M059J (cell line): Measurements from ENCODE around the gene SCGN. TPM values are rescaled to one million over a fixed set of nuclear protein-coding genes. Genes with fewer than 3 reads are reported as not detected.

Experiments
- DNase-seq: peaks from one replicate; pipeline ENCODE4 v3.0.0-alpha.2; 2012; ENCODE audit warnings: low read depth
- total RNA-seq: library from RNA; depleted of rRNA; stranded (reverse); fragments of >200 nt; shearing (Covaris generic); gene quantifications from 2 replicates; pipeline ENCODE4 v1.2.3, GENCODE V29; 2014

SCGN gene
- total RNA-seq, 1 experiment from 2014 or later, result not detected

DNA sequence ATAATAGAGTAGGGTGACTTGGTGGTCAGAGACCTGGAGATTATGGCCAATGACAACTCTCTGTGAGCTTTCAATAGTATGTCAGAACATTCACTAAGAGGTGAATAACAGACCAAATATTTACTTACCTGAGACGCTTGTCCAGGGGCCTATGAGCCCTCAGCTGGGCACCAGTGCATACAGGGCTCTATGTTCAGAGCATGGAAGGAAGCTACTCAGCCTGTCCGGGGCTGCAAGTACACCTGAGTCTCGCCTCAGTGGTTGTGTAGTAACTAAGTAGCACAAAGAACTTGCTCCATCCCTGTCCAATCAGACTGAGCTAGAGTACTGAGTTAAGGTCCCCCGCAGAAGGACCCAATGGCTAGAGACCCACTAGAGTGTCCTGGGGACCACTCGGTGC, 11.6 kb upstream of the SCGN start:
- DNase-seq, result no peak

DNA sequence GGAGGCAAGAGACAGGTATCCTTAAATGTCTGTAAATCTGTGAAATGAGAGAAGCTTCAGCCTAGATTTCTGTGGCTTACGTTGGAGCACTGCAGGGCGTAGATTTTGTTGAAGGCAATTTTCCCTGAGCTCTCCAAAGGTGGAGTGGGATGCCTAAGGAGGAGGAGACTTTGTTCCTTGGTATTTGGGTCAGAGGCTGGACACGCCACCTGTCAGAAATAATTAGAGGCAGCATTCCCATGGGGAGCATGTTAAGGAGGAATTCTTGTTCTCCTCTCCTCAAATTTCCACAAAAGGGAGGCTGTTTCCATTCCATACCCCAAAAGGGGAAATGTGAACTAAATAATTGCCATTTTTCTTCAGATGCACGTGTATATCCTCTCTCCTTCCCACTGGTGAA, 11.1 kb upstream of the SCGN start:
- DNase-seq, result no peak

DNA sequence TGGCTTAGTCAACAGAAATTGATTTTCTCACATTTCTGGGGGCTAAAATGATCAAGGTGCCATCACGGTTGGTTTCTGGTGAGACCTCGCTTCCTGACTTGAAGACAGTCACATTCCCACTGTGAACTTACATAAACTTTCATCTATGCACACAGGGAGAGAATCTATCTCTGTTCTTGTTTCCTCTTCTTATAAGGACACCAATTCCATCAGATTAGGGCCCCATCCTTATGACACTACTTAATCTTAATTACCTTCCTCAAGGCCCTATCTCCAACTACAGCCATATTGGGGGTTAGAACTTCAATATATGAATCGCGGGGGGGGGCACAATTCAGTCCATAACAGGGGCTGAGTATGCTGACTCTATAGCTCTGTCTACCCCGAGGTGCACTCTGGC, 10.6 kb upstream of the SCGN start:
- no peak for DNase-seq

DNA sequence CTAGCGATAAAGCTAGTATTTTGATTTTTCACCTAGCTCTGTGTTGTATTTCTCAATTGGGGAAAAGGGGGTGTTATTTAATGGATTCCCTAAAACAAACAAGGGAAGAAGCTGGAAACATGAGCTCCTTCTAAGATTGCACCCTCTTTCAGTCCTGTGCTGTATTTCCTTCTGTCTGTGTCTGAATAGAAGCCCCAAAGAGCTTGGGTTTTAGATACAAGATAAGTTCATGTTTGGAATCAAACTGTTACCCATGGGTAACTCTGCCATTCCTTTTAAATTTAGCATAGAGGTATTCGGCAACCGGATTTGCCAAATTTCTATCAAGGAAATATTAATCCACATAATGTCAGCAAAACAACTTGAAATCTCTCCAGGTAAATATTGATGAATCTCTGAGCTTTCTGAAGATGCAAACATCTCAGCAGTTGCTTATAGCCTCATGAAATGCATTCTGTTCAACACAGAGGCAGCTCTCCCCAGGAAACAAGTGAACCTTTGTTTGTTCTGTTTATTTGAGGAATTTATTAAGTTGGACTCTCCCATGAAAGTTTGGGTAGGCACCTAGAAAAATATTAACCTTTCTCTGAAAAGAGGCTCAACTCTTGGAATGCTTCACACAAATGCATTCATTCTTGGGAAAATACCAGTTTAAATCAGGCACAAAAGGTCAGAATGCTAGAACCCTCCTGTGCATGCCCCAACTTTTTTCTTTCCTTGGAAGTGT, 9.9 kb upstream of the SCGN start:
- DNase-seq, result no peak

DNA sequence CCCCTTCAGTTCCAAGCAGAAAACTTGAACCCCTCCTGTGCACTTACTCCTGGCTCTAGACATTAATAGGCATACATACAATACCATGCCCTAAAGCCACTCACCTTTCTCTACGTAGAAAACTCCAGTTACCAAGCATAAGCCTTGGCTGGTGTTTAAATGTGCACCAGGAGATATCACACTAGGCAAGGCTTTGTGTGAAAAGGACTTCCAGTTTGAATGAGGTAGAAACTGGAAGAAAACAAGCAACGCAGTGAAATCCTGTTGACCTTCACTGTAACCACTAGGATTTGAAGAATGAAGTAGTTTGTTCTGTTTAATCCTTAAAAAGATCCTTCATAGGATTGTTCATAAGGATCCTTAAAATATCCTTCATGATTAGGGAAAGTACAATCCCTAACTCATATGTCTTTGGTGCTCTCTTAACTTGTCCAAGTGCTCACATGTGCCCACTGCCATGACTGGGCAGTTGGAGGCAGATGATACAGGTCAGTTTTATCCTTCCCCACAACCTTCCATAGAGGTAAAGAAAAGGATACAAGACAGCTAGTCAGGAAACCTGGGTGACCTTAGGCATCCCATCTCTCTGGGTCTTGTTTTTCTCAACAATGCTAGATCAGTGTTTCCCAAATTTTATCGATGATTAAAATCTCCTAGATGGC, 9.2 kb upstream of the SCGN start:
- DNase-seq, result no peak

DNA sequence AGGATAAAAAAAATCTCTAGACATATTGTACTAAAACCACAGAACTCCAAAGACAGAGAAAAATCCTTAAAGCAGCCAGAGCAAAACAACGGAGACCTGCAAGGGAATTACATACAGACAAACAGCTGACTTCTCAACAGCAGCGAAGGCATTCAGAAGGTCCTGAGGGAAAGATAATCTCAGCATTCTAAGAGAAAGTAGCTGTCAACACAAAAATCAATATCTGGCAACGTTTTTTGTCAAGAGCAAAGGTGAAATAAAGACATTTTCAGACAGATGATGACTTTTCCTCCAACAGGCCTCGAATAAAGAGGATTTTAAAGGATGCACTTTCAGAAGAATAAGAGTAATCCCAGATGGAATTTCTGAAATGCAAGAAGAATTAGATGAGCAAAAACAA, 6.1 kb upstream of the SCGN start:
- DNase-seq, result no peak

DNA sequence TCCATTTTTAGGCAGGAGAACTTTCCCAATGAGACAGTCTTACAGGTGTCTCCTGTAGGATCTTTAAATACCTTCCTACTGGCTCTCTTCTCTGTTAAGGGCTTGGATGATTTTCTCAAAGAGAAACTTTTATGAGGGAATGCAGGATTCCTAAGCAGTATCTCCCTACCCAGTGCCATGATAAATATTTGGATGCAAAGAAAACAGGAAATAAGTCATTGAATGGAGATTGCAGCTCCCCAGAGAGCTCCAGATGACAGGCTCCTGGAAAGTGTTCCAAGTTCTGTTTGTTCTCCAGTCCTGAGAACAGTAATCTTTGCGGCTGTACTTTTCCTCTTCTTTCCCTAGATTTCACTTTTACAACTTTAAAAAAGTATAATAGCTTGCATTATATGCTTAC, 2.4 kb upstream of the SCGN start:
- DNase-seq, result no peak

DNA sequence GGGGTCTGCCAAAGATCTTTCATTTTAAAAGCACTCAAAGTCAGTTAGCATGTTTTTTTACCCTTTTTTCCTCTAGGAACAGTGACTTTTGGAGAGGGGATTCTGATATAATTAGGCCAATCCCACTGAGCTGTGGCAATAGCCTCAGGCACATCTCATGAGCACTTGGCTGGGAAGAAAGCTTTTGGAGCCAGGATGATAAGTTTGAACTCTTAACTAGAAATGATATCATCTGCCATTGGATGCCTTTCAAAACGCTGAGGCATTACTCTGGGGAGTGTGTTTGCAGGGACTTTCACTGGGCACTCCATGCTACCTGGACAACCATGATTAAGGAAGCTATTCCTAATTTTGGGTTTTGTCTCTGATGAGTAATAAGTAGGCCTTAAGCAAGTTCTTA, 3.7 kb downstream of the SCGN start:
- no peak for DNase-seq

DNA sequence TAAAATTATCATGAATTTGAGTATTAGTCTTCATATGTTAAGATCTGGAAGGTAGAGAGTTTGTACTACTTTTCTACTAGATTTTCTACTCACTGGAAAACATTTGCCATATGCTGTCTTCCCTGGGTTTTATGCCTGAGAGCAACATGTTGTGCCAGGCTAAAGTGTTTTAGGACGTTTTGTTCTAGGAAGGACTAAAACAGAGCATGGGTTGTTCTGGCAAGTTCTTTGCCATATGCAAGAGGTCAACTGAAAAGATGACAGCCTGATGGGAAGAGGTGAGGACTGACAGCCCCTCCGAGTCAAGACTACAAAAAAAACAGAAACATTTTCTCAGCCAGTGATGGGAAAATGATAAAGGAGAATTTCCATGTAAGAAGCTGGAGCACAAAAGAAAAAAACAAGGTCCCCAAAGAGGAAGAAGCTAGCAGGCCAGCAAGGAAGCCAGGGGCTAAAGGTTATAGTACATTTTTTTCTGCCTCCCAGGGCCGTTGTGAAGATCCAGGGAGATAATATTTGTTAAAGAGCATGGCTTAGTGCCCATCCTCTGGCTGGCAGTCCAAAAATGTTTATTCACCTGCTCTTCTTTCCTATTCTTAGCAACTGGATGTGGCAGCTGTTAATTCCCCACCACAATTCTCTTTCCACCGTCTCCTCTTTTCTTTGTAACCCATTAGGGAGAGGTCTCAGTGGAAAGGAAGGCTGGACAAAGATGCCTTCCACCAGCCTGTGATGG, 7.8 kb downstream of the SCGN start:
- no peak for DNase-seq

DNA sequence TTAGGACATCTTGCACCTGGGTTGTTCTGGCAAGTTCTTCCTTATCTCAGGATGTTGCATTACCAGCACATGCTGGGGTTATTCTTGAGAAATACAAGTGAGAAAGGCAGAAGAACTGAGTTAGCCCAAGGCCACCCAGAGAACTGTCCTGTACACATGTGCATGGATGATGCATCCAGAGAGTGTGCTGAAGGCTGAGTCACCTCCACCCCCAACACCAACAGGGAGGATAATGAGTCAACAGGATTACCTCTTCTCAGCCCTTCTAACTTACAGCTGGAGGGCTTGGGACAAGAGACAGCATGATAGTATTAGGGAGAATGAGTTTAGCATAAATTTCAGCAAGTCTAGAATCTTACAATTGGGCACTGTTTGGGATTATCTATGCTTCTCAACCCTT, 8.5 kb downstream of the SCGN start:
- peak; percentile 77 for DNase-seq

DNA sequence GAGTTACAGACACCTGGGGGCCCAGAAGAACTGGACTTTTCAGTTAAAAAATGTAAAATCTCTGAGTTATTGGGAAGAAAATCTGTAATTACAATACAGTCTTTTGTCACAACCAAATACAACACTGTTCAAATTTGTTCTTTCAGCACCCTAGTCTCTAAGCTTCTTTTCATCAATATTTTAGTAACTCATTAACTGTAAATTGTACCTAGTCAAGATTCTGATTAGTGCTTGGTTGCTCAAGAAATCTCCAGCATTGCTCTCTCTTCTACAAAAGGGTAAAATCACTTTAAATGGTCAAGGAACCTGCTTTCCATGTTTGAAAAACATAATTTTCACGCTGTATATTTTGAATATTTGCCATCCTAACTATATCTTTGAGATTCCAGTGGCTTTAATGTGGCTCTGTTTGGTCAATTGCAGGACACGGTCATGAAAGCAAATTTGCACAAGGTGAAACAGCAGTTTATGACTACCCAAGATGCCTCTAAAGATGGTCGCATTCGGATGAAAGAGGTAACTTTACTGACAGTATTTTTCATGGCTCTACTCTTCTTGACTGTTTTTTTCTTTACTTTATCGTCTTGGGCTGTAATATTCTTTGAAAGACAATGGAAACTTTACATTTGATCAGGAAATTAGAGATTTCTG, 9.2 kb downstream of the SCGN start:
- no peak for DNase-seq

DNA sequence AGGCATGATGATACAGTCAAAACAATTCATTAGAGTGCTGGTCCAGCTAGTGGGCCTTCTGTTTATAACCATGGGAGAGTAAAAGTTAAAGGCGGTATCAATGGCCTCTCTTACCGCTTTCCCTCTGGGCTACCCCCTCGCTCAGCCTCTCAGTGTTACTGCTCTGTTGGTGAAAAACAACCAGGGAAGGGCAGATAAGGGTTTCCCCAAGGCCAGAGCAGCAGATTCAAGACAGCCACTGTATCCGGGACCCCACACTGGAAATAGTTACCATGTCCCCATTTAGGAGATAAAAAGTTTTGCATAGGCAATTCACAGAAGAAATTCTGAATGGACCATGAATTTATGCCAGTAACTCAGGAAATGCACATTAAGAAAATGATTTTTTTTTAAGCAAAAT, 13.4 kb downstream of the SCGN start:
- DNase-seq, result no peak

DNA sequence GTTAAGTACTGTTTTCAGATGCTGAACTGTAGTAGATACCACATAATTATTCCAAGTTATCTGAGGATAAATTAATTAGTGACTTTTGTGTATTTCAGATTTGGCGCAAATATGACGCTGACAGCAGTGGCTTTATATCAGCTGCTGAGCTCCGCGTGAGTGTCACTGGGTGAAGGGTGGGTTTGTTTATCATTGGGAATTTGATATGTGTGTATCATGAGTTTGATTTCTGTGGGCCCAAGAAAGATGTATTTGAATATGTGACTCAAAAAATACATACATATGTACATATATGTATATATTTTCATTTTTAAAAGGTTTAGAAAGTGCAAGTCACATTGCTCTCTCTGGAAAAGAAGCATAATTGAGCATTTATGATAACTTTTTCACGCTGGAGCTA, 17.4 kb downstream of the SCGN start:
- DNase-seq, result no peak

DNA sequence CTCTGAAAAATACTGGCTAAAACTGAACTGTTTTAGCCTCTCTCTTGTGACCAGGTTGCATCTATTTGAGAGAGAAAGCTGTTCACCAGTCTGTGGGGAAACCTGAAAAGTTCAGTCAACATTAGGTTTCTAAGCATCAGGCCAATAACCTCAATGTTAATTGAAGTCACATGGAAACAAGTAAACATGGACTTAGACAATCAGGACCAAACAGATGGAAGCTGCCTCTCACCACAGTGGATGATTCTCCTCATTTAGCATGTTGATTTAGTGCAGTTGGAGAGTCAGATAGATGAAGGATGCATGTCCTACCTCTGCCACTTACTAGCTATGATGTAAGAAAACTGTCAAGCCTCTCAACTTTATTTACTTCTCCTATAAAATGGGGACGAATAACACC, 18.2 kb downstream of the SCGN start:
- DNase-seq, result no peak

DNA sequence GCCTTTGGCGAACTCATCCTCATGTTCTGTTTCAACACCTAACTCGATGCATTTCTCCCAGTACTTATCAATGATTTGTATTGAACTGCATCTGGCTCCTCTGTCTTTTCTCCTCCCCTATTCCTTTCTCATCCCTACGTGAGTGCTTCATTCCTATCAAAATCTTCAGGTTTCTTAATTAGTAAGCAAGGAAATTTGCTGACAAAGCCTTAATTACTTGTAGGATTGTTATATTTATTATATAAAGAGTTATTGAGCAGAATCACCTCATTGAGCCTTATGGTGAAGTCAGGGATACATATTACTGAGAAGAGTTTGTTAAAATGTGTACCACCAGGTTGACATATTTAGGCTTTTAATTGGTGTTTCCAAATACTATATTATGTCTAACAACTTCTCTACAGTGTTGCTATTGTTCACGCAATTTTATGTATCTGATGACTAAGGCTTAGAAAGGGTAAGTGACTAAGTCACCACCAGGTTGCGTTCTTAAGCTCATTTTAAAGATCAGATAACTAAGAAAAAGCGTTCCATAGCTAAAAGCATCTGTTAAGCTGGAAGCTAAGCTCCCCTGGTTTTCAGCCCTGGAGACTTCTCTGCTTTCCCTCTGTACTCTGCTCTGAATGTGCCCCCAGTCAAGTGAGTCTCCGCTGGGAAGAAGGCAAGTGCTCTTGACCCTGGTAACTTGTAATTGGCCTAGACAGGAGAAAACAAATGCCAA, 18.9 kb downstream of the SCGN start:
- DNase-seq, result peak; percentile 15

DNA sequence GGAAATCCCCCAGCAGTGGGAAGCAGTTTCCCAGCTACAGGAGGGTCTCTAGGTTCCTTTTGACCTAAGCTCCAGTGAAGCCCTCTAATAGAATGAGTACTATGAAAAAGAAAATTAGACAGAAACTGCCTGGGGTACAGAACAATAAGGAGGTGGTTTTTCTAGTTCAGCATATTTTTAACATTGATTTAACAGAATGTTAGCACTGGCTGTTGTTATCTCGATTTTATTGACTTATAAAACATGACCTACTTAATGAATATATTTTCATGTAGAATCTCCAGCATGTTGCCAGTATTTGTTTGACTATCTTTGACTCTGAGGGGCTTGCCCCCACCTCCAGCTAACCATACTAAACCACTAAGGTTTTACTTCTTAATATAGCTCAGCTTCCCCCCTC, 19.6 kb downstream of the SCGN start:
- DNase-seq, result no peak

DNA sequence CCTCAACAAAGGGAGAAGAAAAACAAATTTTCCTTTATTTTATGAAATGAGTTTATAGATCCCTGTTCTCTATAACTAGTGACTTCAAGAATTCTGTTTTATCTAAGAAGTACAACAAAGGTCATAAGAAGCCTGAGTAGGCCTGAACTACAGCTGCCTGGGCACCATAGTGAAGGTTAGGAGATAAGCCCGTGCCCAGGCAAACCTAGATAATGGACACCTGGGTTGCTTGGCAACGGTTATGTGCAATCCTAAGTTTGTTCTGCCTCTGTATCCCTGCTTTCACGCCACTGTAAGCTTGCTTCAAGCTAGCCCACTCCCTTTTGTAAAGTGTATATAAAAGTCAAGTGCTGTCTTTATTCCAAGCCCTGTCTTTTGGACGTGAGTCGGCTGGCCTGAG, 23.2 kb downstream of the SCGN start:
- no peak for DNase-seq

DNA sequence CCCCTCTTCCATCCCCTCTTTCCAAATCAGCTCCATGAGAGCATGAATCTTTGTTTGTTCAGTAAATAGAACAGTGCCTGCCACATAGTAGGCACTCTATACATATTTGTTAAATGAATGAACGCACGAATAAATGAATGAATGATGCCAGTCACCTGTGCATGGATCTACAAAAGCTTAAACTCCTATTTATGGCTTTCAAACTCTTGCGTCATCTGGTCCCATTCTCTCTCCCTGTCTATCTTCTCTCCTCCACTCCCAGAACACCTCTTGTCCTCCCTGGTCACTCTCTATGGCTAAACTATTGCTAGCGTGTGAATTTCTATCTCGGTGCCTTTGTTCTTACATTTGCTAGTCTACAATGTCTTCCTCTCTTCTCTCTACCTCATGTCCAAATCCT, 24.8 kb downstream of the SCGN start:
- no peak for DNase-seq

DNA sequence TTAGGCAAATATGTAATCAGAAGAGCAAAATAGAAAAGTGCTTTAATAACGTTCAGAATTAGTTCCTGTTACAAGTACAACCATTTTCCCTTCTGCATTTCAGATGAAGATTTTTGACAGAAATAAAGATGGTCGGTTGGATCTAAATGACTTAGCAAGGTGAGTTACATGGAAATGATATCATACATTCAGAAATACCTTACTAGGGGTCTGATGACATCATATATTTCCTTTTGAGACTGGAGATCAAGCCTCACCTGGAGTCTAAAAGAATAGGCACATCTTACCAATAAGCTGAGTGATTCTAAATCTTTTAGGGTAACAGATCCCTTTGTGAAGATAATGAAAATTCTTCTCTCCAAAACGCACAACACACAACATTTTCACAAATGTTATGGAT, 29.8 kb downstream of the SCGN start:
- no peak for DNase-seq

DNA sequence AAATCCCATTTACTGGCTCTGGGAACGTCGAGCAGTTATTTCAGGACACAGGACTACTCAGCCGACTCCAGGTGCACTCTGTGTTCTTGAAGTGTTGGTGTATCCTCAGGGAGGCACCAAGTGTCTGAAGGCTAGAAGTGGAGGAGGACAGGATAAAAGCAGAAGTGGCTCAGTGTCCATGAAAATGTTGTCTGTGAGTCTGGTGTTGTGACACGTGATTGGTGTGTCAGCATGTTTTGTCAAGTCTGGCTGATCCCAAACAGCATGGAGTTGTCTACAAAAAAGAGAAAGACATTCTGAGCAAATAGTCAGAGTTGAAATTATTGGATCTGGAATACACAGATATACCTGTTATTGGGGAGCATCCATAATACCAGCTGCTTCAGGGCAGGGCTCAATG, 30.3 kb downstream of the SCGN start:
- no peak for DNase-seq

DNA sequence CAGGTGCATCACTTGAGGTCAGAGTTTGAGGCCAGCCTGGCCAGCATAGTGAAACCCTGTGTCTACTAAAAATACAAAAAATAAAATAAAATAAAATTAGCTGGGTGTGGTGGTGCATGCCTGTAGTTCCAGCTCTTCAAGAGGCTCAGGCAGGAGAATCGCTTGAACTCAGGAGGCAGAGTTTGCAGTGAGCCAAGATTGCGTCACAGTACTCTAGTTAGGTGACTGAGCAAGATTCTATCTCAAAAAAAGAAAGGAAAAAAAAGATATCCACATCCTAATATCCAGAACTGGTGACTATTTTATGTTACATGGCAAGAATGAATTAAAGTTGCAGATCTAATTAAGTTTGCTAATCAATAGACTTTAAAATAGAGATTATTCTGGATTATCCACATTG, 32.5 kb downstream of the SCGN start:
- DNase-seq, result no peak

DNA sequence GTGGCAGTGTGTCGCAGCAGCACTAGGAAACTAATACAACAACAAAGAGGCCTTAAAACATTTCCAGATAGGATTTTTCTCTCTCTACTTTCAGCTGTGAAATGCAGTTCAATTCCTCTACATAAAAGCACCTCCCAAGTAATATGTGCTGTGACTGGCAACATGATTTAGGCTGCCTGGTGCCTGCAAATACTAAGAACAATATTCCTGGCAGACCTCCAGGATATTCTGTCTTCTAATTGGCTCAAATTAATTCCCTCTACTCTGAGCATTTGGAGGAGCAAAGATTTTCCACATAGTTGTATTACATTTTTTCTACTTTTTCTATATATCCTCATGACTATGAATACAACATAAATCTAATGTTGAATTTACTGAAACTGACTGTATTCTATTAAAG, 33.2 kb downstream of the SCGN start:
- no peak for DNase-seq
